ENCODE measurements around the gene TMEM178B.

- TF ChIP-seq CTCF (IDR thresholded peaks at IDR 0.05 in 4 of 5, conservative IDR thresholded peaks at IDR 0.05 in 1 of 5) (no peak), POLR2A (IDR thresholded peaks at IDR 0.05) (no peak)
Measured at GRCh38 chr7:141455723-141456122, 381.9 kb downstream of the TMEM178B start.
